Dermis microvascular lymphatic vessel endothelial cell (primary cell): ENCODE data around the gene TDRD3. TPM values are rescaled to one million over a fixed set of nuclear protein-coding genes. Genes with fewer than 3 reads are reported as not detected.
"Not testable (repeated sequence)": the region's sequence is repeated elsewhere in the genome, so short reads cannot be mapped to it uniquely, and the experiment has no call there.

Source experiments
- DNase-seq, 2 donors: peaks; one replicate each; pipeline versions ENCODE4 v3.0.0 to v3.0.0-alpha.2; 2010; ENCODE audit warnings: low read depth in 2 of 2
- total RNA-seq: library from RNA; depleted of rRNA; stranded (reverse); fragments of >200 nt; gene quantifications from 2 replicates; pipeline ENCODE4 v1.2.1, GENCODE V29; 2014

TDRD3 gene
- total RNA-seq, 1 donor from 2014 or later = 8.1 TPM

- peak in 1 of 2 donors; percentile 21 for DNase-seq
These were observed 1.4 kb downstream of the TDRD3 start for GRCh38 chr13:60398379-60398891.

GRCh38 chr13:60398907-60399589 lies 2.0 kb downstream of the TDRD3 start:
- peak in 1 of 2 donors; percentile 34 for DNase-seq

GRCh38 chr13:60402022-60402421 lies 5.0 kb downstream of the TDRD3 start:
- DNase-seq = no peak

GRCh38 chr13:60407095-60407494 lies 10.1 kb downstream of the TDRD3 start:
- DNase-seq = no peak

- DNase-seq = not testable (repeated sequence)
These were observed 10.8 kb downstream of the TDRD3 start for GRCh38 chr13:60407852-60408251.

GRCh38 chr13:60409574-60410292 lies 12.7 kb downstream of the TDRD3 start:
- DNase-seq = not testable (repeated sequence)

GRCh38 chr13:60410299-60410698 lies 13.3 kb downstream of the TDRD3 start:
- no peak for DNase-seq

- DNase-seq = no peak
These were observed 14.4 kb downstream of the TDRD3 start for GRCh38 chr13:60411464-60411863.

- no peak for DNase-seq
These were observed 15.0 kb downstream of the TDRD3 start for GRCh38 chr13:60411983-60412382.

GRCh38 chr13:60412909-60413616 lies 16.0 kb downstream of the TDRD3 start:
- no peak for DNase-seq

- DNase-seq = no peak
These were observed 17.2 kb downstream of the TDRD3 start for GRCh38 chr13:60414177-60414576.

GRCh38 chr13:60417734-60418133 lies 20.7 kb downstream of the TDRD3 start:
- no peak for DNase-seq

- DNase-seq = no peak
These were observed 21.9 kb downstream of the TDRD3 start for GRCh38 chr13:60418954-60419353.

- DNase-seq = no peak
These were observed 28.3 kb downstream of the TDRD3 start for GRCh38 chr13:60425332-60425731.

- no peak for DNase-seq
These were observed 29.1 kb downstream of the TDRD3 start for GRCh38 chr13:60426075-60426474.

GRCh38 chr13:60427285-60427684 lies 30.3 kb downstream of the TDRD3 start:
- no peak for DNase-seq

- DNase-seq = peak; percentile 64 to 69
These were observed 34.2 kb downstream of the TDRD3 start for GRCh38 chr13:60431108-60431700.

GRCh38 chr13:60433505-60433904 lies 36.5 kb downstream of the TDRD3 start:
- DNase-seq = no peak

- DNase-seq = no peak
These were observed 38.8 kb downstream of the TDRD3 start for GRCh38 chr13:60435762-60436374.

GRCh38 chr13:60439201-60439600 lies 42.2 kb downstream of the TDRD3 start:
- DNase-seq = no peak

- DNase-seq = no peak
These were observed 44.7 kb downstream of the TDRD3 start for GRCh38 chr13:60441761-60442160.
